GM23338 (cell line): ENCODE data around the gene PCBP2. TPM values are rescaled to one million over a fixed set of nuclear protein-coding genes. Genes with fewer than 3 reads are reported as not detected.

Experiments
- ATAC-seq: fragments of 200-7000 bp; cut with Tn5 transposase; 3 replicates; pipeline ENCODE4 v1.9.1; 2020
- DNase-seq: peaks from one replicate; pipeline ENCODE4 v3.0.0-alpha.2; 2015; ENCODE audit warnings: low spot score
- H2AFZ ChIP-seq: fragments of 200-600 bp; sonication (generic); 2 replicates; pipeline ENCODE4 v1.8.0; 2016; ENCODE audit warnings: antibody characterized with exemption, mild to moderate bottlenecking, moderate library complexity
- H3F3A ChIP-seq: fragments of 200-600 bp; sonication (generic); replicated peaks from 2 replicates; pipeline ENCODE4 v1.8.0; 2017; ENCODE audit warnings: antibody characterized with exemption, mixed run types, low read depth
- H3K27ac ChIP-seq: fragments of 200-600 bp; sonication (generic); 2 replicates; pipeline ENCODE4 v1.6.1; 2016; ENCODE audit warnings: low read depth
- H3K27me3 ChIP-seq: fragments of 200-600 bp; sonication (generic); 2 replicates; pipeline ENCODE4 v1.8.0; 2016; ENCODE audit warnings: mild to moderate bottlenecking, mixed run types, moderate library complexity; ENCODE audit not compliant: insufficient read depth
- H3K36me3 ChIP-seq: fragments of 200-600 bp; sonication (generic); 2 replicates; pipeline ENCODE4 v1.8.0; 2016; ENCODE audit warnings: mild to moderate bottlenecking; ENCODE audit not compliant: insufficient read depth
- H3K4me1 ChIP-seq: fragments of 200-600 bp; sonication (generic); 2 replicates; pipeline ENCODE4 v1.8.0; 2016; ENCODE audit warnings: mild to moderate bottlenecking, moderate library complexity; ENCODE audit not compliant: insufficient read depth
- H3K4me2 ChIP-seq: fragments of 200-600 bp; sonication (generic); 2 replicates; pipeline ENCODE4 v1.7.1; 2017; ENCODE audit warnings: mixed run types
- H3K4me3 ChIP-seq: fragments of 200-600 bp; sonication (generic); 2 replicates; pipeline ENCODE4 v1.6.1; 2016; ENCODE audit warnings: mixed run types
- H3K79me2 ChIP-seq: fragments of 200-600 bp; sonication (generic); replicated peaks from 2 replicates; pipeline ENCODE4 v1.8.0; 2017; ENCODE audit warnings: mild to moderate bottlenecking; ENCODE audit not compliant: insufficient read depth
- H3K9me2 ChIP-seq: fragments of 200-600 bp; sonication (generic); 2 replicates; pipeline ENCODE4 v1.8.0; 2017; ENCODE audit not compliant: insufficient read depth
- H4K20me1 ChIP-seq: fragments of 200-600 bp; sonication (generic); replicated peaks from 2 replicates; pipeline ENCODE4 v1.8.0; 2017; ENCODE audit warnings: mild to moderate bottlenecking; ENCODE audit not compliant: insufficient read depth
- H3K27ac Mint-ChIP-seq: 2 replicates; pipeline ENCODE4 v1.8.0; 2020; ENCODE audit warnings: inconsistent platforms, mild to moderate bottlenecking, moderate library complexity, mixed read lengths
- H3K27me3 Mint-ChIP-seq: 3 replicates; pipeline ENCODE4 v1.8.0; 2022; ENCODE audit warnings: low read depth, mild to moderate bottlenecking, moderate library complexity, mixed read lengths, inconsistent platforms; ENCODE audit not compliant: insufficient read depth, poor library complexity
- H3K36me3 Mint-ChIP-seq: 3 replicates; pipeline ENCODE4 v1.8.0; 2021; ENCODE audit warnings: low read depth, mild to moderate bottlenecking, inconsistent platforms, moderate library complexity, mixed read lengths
- H3K4me1 Mint-ChIP-seq: 3 replicates; pipeline ENCODE4 v1.8.0; 2020; ENCODE audit warnings: mild to moderate bottlenecking, inconsistent platforms, mixed read lengths
- H3K4me3 Mint-ChIP-seq: 3 replicates; pipeline ENCODE4 v1.8.0; 2021; ENCODE audit warnings: moderate library complexity, mild to moderate bottlenecking, inconsistent platforms, mixed read lengths
- H3K9me3 Mint-ChIP-seq: 3 replicates; pipeline ENCODE4 v1.8.0; 2020; ENCODE audit warnings: moderate library complexity, mild to moderate bottlenecking, inconsistent platforms, mixed read lengths
- CREB1 ChIP-seq: fragments of 250-450 bp; sonication (Bioruptor Pico); IDR thresholded peaks from 2 replicates; pipeline ENCODE4 v1.5.0; 2020; ENCODE audit warnings: low read depth, mild to moderate bottlenecking, moderate library complexity
- EZH2 ChIP-seq: fragments of 200-600 bp; sonication (generic); IDR thresholded peaks from one replicate; pipeline ENCODE4 v1.8.0; 2017; ENCODE audit warnings: antibody characterized with exemption, mild to moderate bottlenecking, low read depth; ENCODE audit not compliant: unreplicated experiment
- EZH2phosphoT487 ChIP-seq: fragments of 200-600 bp; sonication (generic); IDR thresholded peaks from one replicate; pipeline ENCODE4 v1.8.1; 2018; ENCODE audit warnings: antibody characterized with exemption; ENCODE audit not compliant: unreplicated experiment
- JUNB ChIP-seq: IDR thresholded peaks from one replicate; pipeline ENCODE4 v1.6.1; 2016; ENCODE audit warnings: antibody characterized with exemption; ENCODE audit not compliant: unreplicated experiment
- NANOG ChIP-seq: IDR thresholded peaks from 2 replicates; pipeline ENCODE4 v1.6.1; 2016; ENCODE audit warnings: antibody characterized with exemption, borderline replicate concordance
- POLR2AphosphoS5 ChIP-seq: IDR thresholded peaks from 2 replicates; pipeline ENCODE4 v1.6.1; 2016; ENCODE audit warnings: antibody characterized with exemption, low read depth
- ZNF114 ChIP-seq: fragments of 250-450 bp; sonication (Bioruptor Pico); IDR thresholded peaks from 2 replicates; pipeline ENCODE4 v1.5.0; 2020; ENCODE audit warnings: mild to moderate bottlenecking, moderate library complexity
- ZNF331 ChIP-seq: fragments of 250-450 bp; sonication (Bioruptor Pico); IDR thresholded peaks from 2 replicates; pipeline ENCODE4 v1.5.0; 2020; ENCODE audit warnings: low read depth, mild to moderate bottlenecking, moderate library complexity
- polyA plus RNA-seq: library from polyadenylated mRNA; unstranded; fragments of >200 nt; fragmentation: Nextera tagmentation; extraction: Ambion mirVana; gene quantifications from 2 replicates; pipeline ENCODE4 v1.2.1, GENCODE V29; 2016
- total RNA-seq: library from RNA; depleted of rRNA; stranded (reverse); fragments of >200 nt; shearing (Covaris generic); gene quantifications from 2 replicates; pipeline ENCODE4 v1.2.3, GENCODE V29; 2014
- TF ChIP-seq, protein P1 (sequence below): IDR thresholded peaks from 2 replicates; pipeline ENCODE4 v1.6.1; 2016; ENCODE audit warnings: antibody characterized with exemption
- TF ChIP-seq, protein P2 (sequence below), 2 experiments: fragments of 200-600 bp in 1 of 2; sonication (generic) in 1 of 2; conservative IDR thresholded peaks; 2 replicates each; pipeline versions ENCODE4 v1.5.1 to v1.6.1; 2016 to 2017; ENCODE audit warnings: antibody characterized with exemption in 2 of 2, low read depth in 2 of 2, mild to moderate bottlenecking in 2 of 2, moderate library complexity in 1 of 2
- TF ChIP-seq, protein P3 (sequence below): IDR thresholded peaks from one replicate; pipeline ENCODE4 v1.6.1; 2018; ENCODE audit warnings: antibody characterized with exemption; ENCODE audit not compliant: unreplicated experiment

PCBP2 gene
- total and polyA plus RNA-seq, 2 experiments from 2014 or later = 397 to 676 TPM

DNA sequence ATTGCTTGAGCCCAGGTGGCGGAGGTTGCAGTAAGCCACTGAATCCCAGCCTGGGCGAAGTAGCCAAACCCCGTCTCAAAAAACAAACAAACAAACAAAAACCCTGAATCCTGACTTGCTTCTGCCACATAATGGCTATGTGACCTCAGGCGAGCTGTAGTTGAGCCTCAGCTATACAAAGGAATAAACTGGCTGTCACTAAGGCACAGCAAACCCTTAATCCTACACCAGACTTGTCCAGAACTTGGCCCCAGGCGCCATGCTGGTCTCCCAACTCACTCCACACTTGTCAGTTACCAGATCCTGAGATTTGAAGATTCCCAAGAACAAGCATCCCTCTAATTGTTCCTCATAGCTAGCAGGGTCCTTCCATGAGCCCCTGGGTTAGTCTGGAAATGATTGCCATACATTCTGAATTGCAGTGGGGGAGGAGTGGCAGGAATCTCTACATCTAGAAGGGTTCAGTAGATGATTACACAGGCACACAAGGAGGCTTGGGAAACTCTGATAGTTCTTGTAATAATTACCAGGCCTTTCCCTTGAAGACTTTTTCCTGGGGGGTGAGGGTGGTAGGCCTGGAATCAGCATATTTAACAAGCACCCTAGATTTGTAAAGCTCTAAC, 37.5 kb downstream of the PCBP2 start (continued):
- TF ChIP-seq EZH2 = no peak
- no peak for TF ChIP-seq CREB1
- TF ChIP-seq, protein P1, sequence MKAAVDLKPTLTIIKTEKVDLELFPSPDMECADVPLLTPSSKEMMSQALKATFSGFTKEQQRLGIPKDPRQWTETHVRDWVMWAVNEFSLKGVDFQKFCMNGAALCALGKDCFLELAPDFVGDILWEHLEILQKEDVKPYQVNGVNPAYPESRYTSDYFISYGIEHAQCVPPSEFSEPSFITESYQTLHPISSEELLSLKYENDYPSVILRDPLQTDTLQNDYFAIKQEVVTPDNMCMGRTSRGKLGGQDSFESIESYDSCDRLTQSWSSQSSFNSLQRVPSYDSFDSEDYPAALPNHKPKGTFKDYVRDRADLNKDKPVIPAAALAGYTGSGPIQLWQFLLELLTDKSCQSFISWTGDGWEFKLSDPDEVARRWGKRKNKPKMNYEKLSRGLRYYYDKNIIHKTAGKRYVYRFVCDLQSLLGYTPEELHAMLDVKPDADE = no peak
- TF ChIP-seq, protein P2, sequence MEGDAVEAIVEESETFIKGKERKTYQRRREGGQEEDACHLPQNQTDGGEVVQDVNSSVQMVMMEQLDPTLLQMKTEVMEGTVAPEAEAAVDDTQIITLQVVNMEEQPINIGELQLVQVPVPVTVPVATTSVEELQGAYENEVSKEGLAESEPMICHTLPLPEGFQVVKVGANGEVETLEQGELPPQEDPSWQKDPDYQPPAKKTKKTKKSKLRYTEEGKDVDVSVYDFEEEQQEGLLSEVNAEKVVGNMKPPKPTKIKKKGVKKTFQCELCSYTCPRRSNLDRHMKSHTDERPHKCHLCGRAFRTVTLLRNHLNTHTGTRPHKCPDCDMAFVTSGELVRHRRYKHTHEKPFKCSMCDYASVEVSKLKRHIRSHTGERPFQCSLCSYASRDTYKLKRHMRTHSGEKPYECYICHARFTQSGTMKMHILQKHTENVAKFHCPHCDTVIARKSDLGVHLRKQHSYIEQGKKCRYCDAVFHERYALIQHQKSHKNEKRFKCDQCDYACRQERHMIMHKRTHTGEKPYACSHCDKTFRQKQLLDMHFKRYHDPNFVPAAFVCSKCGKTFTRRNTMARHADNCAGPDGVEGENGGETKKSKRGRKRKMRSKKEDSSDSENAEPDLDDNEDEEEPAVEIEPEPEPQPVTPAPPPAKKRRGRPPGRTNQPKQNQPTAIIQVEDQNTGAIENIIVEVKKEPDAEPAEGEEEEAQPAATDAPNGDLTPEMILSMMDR (conservative IDR thresholded peaks at IDR 0.05; ENCODE audit: low read depth in 2 of 2) = no peak
- no peak for TF ChIP-seq NANOG
- no peak for TF ChIP-seq ZNF331
- TF ChIP-seq ZNF114 (CRISPR knock-in tag) = no peak
- no peak for TF ChIP-seq EZH2phosphoT487

DNA sequence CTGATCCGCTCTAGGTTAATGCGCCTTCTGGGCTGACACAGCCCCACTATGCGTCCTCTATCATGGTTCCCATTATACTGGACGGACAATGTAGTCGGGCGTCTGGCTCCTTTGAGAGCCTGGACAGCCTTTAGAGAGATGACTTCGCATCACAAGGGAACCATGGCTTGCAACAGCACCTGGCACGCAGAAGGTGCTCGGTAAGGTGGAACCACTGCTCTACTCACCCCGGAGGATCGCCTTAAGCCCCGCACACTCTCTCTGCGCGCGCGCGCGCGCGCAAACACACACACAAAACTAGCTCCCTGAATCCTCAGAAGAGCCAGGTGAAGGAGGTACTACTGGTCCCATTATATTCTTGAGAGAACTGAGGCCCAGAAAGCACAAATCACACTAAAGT, 40.3 kb downstream of the PCBP2 start:
- H3K79me2 ChIP-seq = peaks cover 4% of the 10 kb centered on the region; the same call in 1 of the 2 replicates
- no peaks in the 10 kb centered on the region for H3K9me2 ChIP-seq
- ATAC-seq (peak; percentile 23), DNase-seq (peak; percentile 46)
- peaks cover 24% of the 10 kb centered on the region for H3K4me1 ChIP-seq
- Mint-ChIP-seq H3K4me3 (peak overlapping the region; percentile 92), H3K27me3 (peaks cover 10% of the 10 kb centered on the region), H3K9me3 (no peaks in the 10 kb centered on the region; the same call in 2 of the 3 replicates), H3K27ac (peak overlapping the region; percentile 88), H3K4me1 (peaks cover 40% of the 10 kb centered on the region), H3K36me3 (peaks cover 8% of the 10 kb centered on the region; the same call in 2 of the 3 replicates)
- H3K4me2 ChIP-seq = peak overlapping the region; percentile 98
- peak overlapping the region; percentile 82 for H3K4me3 ChIP-seq
- no peaks in the 10 kb centered on the region for H3K27me3 ChIP-seq
- H4K20me1 ChIP-seq = peaks cover 8% of the 10 kb centered on the region; the same call in 1 of the 2 replicates
- TF ChIP-seq NANOG (no peak), ZNF331 (no peak), POLR2AphosphoS5 (no peak), JUNB (no peak)
- TF ChIP-seq, protein P3, sequence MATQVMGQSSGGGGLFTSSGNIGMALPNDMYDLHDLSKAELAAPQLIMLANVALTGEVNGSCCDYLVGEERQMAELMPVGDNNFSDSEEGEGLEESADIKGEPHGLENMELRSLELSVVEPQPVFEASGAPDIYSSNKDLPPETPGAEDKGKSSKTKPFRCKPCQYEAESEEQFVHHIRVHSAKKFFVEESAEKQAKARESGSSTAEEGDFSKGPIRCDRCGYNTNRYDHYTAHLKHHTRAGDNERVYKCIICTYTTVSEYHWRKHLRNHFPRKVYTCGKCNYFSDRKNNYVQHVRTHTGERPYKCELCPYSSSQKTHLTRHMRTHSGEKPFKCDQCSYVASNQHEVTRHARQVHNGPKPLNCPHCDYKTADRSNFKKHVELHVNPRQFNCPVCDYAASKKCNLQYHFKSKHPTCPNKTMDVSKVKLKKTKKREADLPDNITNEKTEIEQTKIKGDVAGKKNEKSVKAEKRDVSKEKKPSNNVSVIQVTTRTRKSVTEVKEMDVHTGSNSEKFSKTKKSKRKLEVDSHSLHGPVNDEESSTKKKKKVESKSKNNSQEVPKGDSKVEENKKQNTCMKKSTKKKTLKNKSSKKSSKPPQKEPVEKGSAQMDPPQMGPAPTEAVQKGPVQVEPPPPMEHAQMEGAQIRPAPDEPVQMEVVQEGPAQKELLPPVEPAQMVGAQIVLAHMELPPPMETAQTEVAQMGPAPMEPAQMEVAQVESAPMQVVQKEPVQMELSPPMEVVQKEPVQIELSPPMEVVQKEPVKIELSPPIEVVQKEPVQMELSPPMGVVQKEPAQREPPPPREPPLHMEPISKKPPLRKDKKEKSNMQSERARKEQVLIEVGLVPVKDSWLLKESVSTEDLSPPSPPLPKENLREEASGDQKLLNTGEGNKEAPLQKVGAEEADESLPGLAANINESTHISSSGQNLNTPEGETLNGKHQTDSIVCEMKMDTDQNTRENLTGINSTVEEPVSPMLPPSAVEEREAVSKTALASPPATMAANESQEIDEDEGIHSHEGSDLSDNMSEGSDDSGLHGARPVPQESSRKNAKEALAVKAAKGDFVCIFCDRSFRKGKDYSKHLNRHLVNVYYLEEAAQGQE = no peak
- H3K27ac ChIP-seq = peak overlapping the region; percentile 91; the same call in 1 of the 2 replicates
- H2AFZ ChIP-seq = peak overlapping the region; percentile 86
- peaks cover 9% of the 10 kb centered on the region; the same call in 1 of the 2 replicates for H3F3A ChIP-seq
- H3K36me3 ChIP-seq = no peaks in the 10 kb centered on the region
